Measurements from ENCODE around the gene SFSWAP.
A peak's percentile ranks its signal among the peaks of the same experiment; 100 is the strongest.
"Not testable (repeated sequence)": the region's sequence is repeated elsewhere in the genome, so short reads cannot be mapped to it uniquely, and the experiment has no call there.

The SFSWAP gene

DNA sequence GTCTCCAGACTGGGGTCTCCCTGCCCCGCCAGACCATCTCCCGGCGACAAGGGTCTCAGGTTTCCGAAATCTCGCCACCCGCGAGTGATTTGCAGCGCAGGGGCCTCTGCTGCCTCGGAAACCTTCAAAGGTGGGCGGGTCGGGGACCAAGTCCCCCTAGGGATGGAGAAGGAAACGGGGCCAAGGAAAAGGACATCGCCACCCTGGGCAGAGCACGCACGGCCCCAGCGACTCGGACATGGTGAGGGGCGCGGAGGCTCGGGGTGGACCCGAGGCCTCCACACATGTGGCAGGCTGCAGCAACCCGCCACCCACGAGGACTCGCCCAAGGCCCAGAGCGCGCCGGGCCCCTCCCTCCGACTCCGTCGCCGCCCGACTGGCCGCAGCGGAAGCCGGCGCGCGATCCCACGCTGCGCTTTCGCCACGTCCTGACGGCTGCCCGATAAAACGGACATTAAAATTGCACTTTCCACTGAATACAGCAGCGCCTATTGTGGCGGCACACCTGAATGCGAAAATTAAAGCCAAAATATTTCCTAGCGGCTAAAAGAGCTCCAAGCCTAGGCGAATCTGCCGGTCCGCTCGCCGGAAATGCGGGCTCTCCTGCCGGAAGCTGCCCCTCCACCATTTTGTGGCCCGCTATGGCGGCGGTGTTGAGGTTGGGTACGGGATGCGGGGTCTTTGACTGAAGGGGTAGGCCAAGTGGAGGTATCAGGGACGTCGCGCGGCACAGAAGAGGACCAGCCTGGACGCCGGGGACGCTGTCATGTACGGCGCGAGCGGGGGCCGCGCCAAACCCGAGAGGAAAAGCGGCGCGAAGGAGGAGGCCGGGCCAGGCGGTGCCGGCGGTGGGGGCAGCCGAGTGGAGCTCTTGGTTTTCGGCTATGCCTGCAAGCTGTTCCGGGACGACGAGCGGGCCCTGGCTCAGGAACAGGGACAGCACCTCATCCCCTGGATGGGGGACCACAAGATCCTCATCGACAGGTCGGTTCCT lies at the start of gene SFSWAP:
Gene SFSWAP (plus strand): TSS at position 627 of the 994 bp plus-strand sequence. CDS start 140 bp downstream, at position 767.
- peak; percentile 58 for DNase-seq (ENCODE audit: low spot score)

DNA sequence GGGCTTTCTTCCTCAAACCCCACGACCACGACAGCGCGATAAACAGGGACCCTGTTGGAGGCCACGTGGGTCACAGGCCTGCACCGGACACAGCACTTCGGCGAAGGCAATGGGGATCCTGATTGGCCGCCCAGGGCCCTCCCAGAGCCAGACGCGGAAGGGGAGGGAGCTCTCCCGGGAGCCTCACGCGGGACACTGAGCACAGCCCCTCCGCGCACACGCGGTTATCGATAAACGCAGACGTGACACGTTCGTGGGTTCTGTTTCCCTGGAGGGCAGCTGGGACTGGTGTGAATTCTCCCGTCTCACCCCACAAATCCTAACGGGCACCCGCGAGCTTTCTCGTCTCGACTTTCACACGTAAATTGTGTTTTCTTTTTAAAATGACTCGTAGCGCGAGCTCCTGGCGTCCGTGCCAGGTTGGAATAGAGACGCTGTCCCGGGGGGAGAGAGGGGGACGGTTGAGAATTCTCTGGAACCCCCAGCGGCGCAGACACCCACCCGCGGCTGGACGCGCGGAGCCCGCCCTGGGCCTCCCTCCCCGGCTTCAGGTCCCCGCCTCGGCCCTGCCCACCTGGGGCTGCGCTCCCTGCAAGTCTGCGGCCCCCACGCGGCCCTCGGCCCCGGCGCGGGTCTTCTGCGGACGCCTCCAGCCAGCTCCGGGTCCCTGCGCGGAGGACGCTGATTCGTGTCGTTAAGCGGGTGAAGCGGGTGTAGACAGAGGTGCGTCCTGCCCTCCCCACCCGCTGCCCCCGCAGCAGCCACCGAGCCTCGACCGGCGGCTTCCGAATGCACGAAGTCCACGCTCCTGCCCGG lies 49.5 kb upstream of the SFSWAP start:
- DNase-seq (ENCODE audit: low spot score) = not testable (repeated sequence)

DNA sequence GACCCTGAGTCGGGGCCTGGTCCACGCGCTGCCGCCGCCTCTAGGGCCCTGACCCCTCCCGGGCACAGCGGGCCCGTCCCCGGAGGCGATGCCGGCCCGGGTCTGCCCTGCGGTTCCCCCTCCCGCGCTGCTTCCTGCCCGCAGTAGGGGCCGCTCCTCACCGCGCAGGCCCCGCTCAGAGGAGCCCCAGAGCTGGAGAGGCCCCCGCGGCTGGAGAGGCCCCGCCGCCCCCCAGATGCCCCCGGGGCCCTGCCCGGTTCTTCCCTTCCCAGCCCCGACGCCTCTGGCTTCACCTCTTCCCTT lies 49.0 kb upstream of the SFSWAP start:
- not testable (repeated sequence) for DNase-seq (ENCODE audit: low spot score)

DNA sequence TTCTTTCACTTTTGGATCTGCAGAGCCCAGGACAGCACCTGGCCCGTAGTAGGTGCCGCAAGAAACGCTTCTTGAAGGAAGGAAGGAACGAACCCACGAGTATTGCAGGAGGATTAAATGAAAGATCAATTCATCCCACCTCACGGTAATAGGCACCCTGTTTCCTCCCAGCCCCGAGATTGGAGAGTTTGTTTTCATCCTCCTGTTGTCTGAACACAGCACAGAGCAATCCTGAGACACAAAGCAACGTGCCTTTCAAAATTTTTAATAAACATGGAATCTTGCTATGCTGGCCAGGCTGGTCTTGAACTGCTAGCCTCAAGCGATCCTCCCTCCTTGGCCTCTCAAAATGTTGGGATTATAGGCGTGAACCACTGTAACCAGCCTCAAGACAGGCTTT lies 48.5 kb upstream of the SFSWAP start:
- not testable (repeated sequence) for DNase-seq (ENCODE audit: low spot score)

DNA sequence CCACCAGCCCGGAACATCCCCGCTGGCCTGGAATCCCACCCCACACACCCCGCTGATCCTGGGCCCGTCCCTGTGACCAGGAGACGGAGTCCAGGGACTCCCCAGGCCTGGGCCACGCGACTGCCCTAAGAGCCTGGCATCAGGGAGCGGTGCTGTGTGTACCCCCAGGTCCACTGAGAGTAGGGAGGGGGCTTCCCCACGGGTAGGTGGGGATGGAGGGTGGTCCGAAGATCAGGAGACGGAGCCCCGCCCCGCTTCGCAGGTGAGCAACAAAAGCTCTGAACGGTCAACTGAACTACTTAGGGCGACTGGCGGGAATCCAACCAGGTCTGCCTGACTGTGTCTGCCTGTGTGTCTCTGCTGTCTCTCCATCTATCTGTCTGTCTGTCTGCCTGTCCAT lies 45.2 kb upstream of the SFSWAP start:
- DNase-seq (ENCODE audit: low spot score) = not testable (repeated sequence)

DNA sequence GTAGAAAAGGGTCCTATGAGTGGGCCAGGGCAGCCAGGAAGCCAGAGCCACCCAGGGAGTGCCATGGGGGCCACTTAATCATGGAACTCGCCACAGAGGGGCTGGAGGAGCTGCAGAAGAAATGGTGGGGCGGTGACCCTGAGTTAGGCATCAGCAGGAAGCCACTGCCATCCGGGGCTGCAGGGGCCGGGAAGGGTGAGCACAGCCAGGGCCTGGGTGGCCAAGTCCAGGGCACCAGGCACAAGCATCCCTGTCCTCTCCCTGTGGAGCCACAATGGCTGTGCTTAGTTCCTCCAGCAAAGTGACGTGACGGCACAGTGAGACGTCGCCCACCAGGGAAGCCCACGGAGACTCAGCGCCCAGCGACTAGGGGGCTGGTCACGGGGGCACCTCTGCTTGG lies 44.4 kb upstream of the SFSWAP start:
- not testable (repeated sequence) for DNase-seq (ENCODE audit: low spot score)

DNA sequence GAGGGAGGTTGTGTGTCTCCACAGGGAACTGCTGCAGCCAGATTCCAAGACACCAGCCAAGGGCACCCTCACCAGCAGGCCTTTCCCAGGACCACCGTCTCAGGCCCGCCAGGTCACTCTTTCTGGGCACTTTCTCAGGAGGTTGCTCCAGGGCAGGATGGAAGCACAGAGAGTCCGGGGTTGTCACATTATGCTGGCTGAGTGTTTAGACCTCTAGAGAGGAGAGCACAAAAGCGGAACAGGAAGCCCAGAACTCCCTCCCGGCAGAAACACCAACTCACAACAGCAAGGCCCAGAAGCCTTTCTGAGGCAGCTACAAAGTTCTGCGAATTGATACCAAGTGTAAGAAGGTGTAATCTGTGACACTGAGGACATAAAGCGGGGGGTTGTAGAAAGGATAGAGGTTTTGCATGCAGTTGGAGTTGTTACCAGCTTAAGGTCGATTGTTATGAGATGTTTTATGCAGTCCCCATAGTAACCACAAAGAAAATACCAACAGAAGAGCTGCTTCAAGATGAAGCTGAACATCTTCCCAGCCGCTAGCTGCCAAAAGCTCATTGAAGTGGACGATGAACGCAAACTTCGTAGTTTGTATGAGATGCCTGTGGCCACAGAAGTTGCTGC lies 43.8 kb upstream of the SFSWAP start:
- DNase-seq (ENCODE audit: low spot score) = not testable (repeated sequence)

DNA sequence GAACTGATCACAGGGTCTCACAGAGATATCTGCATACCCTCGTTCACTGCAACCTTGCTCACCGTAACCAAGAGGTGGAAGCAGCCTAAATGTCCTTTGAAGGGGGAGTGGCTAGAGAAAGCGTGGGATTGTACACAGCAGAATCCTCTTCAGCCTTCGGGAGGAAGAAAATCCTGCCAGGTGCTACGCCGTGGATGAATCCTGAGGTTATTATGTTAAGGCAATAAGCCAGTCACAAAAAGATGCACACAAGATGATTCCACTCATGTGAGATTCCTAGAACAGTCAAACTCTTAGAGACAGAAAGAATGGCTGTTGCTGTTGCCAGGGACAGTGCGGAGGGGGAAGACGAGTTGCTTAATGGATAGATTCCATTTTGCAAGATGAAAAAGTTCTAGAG lies 39.6 kb upstream of the SFSWAP start:
- no peak for DNase-seq (ENCODE audit: low spot score)

DNA sequence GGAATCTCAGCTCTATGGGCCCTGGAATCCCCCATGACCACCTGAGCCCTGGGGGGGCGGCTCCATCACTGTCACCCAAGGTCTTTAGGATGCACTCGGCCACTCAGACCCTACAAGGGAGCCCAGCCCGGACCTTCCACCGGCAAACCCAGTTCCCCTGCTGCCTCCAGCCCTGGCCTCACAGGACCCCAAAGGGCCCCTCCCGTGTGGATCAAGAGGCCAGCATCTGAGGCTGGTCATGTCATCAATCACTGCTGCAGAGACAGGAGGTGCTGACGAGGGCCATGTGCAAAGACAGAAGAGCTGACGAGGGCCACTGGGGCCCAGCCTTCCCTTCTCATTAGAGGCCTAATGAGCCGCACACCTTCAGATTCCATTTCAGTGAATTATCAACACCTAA lies 39.0 kb upstream of the SFSWAP start:
- DNase-seq (ENCODE audit: low spot score) = no peak

DNA sequence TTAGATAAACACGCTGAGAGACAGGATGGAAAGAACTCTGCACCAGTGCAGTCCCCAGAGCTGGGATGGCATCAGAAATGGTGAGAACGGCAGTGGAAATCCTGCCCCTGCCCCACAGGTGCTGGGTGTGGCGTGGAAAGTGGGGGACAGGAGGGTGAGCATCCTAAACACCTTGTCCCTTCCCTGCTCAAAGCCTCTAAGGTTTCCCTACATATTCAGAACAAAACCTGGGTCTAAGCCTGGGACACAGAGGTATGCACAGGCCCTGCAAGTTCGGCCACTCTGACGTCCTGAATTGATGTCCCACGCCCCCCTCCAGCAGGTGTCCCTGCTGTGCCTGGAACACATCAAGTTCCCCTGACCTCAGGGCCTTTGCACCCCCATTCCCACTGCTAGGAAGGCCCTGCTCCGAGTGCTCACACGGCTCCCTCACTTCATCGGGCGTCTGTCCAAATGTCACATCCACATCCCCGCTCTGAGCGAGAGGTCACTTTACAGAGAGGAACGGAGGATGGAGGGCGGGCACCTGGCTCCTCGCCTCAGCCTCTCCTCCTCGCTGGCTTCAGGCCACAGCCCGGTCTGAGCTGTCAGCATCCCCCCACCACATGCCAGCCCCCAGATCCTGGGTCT lies 38.5 kb upstream of the SFSWAP start:
- DNase-seq (ENCODE audit: low spot score) = no peak

DNA sequence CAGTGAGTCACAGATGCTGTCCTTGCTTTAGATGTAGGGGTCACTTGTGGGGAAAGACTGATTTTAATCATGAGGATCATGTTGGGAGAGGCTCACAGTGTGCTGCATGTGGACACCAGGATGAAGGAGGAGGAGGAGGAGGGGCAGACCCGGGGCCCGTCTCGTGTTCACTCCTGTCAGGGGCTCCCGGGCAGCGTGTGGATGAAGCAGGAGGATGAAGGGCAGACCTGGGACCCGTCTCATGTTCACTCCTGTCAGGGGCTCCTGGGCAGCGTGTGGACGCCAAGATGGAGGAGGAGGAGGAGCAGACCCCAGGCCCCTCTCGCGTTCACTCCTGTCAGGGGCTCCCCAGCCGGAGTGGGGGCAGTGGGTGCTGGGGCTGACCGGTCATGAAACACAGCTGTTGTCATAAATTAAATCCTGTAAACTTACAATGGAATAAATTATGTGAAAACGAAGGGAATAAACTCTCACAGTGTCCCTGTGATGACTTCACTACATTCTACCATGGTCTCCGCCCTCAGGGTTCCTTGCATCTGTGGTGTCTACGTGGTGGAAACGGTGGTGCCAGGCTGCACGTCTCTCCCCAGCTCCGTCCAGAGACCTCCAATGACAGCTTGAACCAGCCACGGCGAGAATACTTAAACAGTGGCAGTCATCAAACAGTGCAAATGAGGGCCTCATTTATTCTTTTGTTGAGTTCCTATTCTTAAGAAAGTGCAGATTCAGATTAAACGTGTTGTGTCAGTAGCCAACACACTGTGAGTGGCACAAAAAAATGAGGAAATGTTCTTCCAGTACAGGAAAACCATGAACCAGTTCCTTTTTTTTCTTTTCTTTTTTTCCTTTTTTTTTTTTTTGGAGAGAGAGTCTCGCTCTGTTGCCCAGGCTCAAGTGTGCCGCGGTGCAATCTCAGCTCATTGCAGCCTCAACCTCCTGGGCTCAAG lies 37.7 kb upstream of the SFSWAP start:
- peak; percentile 45 for DNase-seq (ENCODE audit: low spot score)

DNA sequence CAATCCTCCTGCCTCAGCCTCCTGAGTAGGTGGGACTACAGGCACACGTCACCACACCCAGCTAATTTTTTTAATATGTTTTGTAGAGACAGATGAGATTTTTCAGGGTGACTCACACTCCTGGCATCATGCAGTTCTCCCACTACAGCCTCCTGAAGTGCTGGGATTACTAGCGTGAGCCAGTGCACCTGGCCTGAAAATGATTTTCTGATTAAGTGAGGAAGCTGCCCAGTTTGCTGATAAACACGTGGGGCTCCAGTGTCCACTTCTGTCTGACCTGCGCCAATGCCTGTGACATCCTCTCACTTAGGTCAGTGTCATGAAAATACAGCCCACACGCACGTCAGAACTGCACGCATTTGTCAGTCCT lies 37.0 kb upstream of the SFSWAP start:
- no peak for DNase-seq (ENCODE audit: low spot score)

DNA sequence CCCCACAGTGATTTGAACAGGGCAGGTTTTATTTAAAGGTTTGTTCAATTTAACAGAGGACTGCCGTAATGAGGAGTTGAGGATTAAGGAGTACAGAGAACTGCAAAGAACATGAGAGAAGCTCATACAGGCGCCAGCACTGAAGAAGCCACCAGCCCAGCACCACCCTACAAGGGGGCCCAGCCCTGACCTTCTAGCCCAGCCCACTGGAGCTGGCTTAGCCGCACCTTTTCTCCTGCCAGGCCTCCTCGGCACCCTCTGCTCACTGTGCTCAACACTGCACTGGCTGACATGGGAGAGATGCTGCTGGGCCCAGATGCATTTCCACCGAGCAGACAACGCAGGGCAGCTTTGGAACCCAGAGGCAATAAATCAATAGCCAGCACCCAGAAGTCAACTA lies 36.5 kb upstream of the SFSWAP start:
- DNase-seq (ENCODE audit: low spot score) = no peak

DNA sequence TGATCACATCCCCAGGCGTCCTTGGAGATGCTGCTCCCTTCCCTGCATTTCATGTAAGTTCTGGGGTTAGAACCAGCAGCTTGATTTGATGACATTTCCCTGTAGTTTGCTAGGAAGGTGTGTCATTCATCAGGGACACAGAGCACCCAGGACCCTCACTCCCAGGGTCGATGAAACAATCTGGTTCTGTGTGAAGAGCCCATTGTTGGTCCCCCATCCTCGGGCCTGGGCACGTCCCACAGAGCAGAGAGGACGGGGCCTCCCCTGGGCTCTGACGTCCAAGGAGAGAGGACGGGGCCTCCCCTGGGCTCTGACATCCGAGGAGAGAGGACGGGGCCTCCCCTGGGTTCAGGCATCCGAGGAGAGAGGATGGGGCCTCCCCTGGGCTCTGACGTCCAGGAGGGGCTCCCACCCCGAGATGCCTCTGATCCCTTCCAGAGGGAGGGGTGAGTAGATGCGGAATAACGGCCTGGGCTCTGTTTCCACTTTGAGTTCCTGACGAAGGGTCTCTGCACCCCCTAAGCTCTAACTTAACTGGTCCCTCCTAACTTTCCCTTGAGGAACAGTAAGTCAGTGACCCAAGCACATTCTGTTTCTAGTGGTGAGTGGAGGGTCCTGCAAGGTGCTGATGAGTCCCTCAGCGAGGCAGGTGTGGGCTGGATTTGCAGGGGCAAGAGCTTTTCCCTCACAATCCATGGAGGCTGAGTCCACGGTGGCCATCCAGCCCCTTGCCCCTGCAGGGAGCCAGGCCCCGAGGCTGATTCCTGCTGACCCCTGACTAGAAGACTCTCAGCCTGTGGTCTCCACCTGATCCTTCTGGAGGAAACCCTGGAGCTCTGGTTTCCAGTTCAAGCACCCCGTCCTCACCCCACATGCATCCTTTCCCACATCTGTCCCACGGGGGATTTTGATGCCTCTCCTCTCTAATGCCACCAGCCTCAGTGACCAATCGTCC lies 35.5 kb upstream of the SFSWAP start:
- no peak for DNase-seq (ENCODE audit: low spot score)

DNA sequence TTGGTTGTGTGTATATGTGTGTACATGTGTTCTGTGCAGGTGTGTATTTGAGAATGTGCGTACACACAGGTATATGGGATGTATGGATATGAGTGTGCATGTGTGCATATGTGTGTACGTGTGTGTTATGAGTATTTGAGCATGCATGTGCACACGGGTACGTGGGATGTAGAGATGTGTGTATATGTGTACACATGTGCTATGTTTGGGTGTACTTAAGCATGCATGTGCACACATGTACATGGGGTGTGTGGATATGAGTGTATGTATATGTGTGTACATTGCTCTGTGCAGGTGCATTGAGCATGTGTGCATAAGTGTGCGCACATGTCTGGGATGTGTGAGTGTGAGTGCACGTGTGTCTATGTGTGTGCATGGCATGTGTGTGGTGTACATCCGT lies 34.3 kb upstream of the SFSWAP start:
- DNase-seq (ENCODE audit: low spot score) = no peak

DNA sequence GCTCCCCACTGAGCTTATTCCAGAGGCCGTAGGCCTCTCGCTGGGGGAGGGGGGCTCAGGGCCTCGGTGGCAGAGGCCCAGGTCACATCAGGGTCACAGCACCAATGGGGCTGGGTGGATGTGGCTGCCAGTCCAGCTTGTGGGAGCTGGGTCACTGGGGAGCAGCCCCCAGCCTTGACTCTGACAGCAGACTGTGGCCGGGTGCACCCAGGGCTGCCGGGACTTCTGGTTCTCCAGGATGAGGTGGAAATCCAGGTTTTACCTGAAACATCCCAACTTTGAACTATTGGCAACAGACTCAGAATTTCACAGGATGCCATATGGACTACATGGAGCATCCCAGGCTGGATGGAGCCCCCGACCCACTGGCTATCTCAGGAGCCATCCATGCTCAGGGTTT lies 33.8 kb upstream of the SFSWAP start:
- DNase-seq (ENCODE audit: low spot score) = not testable (repeated sequence)

DNA sequence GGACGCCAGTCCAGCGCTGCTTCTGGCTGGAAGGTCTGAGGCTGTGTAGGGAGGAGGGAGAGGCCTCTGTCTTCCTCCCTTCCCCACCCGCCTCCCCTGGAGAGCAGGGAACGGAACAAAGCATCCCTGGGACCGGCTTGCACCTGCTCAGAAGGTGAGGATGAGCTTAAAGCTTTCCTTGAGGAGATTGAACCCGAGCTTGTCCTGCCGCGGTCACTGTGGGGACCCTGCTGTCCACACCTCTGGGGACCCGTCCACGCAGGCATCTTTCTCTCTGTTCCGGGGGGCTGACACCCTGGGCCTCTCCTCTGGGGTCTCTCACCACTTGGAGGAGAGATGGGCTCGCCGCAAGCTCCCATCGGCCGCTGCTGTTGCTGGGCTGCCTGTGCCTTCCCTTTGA lies 33.2 kb upstream of the SFSWAP start:
- DNase-seq (ENCODE audit: low spot score) = no peak

DNA sequence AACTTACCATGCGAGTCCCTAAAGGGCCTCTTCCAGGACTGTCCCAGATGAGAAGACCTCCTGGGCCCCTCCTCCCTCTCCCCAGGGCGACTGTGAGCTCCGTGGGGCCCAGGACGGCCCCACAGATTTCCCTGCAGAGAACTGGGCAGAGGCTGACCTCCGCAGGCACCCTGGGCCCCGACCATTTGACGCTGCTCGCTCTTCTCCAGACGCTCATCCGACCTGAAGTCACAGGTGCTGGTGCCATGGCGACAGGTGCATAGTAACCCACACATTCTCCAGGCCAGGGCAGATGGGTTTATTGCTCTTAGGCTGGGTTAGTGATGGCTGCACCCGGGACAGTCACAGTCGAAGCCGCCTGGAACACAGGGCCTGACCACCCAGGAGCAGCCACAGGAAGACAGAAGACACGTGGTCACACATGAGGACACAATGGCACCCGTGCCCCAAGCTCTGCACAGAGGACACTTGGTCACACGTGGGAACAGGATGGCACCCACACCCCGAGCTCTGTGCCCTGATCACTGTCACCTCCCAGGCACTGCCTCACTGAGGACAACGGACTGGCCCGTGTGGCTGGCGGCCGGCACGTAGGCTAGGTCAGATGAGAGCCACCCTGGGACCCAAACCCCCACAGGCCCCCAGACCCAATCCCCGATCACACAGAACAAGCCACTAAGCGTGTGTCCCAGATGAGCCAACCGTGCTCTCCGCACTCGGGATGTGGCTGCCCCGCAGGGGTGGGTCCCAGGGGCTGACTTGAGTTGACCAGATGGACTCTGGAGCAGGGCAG lies 32.3 kb upstream of the SFSWAP start:
- DNase-seq (ENCODE audit: low spot score) = not testable (repeated sequence)

DNA sequence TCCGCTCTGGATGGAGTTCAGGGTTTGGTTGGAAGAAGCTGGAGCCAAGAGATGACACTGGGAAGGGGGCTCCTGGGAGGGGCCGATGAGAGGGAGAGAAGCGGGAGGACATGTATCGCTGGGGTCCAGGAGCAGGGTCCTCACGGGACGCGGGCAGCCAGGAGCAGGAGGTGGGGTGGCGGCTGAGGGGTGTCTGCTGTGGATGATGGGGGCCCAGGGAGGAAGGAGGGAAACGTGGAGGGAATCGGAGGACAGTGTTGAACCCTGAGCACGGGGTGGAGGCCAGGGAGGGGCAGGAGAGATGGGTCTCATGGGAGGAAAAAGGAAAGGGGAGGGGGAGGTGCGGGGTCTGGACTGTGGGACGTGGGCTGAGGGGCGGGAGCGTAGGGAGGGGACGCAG lies 31.7 kb upstream of the SFSWAP start:
- DNase-seq (ENCODE audit: low spot score) = not testable (repeated sequence)
